Gastroesophageal sphincter (tissue), 4 donors: Measurements from ENCODE around the gene GATAD2A. TPM values are rescaled to one million over a fixed set of nuclear protein-coding genes. Genes with fewer than 3 reads are reported as not detected.

Experiments used
- ATAC-seq: fragments of 150-250 bp; one replicate; pipeline ENCODE4 v1.9.1; 2016; ENCODE audit warnings: mild to moderate bottlenecking, moderate library complexity
- H3K27ac ChIP-seq, 4 donors: fragments of 200-600 bp; sonication (generic) in 3 of 4; 1 replicate in 3 of 4; 2 replicates in 1 of 4; pipeline ENCODE4 v1.5.1; 2016 to 2019
- H3K27me3 ChIP-seq: fragments of 200-600 bp; sonication (generic); one replicate; pipeline ENCODE4 v1.5.1; 2019
- H3K36me3 ChIP-seq, 2 donors: fragments of 200-600 bp; sonication (generic); one replicate each; pipeline ENCODE4 v1.5.1; 2019; ENCODE audit warnings: control low read depth in 1 of 2
- H3K4me1 ChIP-seq, 3 donors: fragments of 200-600 bp; sonication (generic); 1 replicate in 2 of 3; 2 replicates in 1 of 3; pipeline ENCODE4 v1.5.1; 2016 to 2019; ENCODE audit warnings: control low read depth in 2 of 3
- H3K4me3 ChIP-seq, 2 donors: fragments of 200-600 bp; sonication (generic); one replicate each; pipeline ENCODE4 v1.5.1; 2019; ENCODE audit warnings: mild to moderate bottlenecking in 1 of 2, moderate library complexity in 1 of 2
- H3K9me3 ChIP-seq, 3 donors: fragments of 200-600 bp; sonication (generic); one replicate each; pipeline ENCODE4 v1.5.1; 2017 to 2019; ENCODE audit warnings: control low read depth in 2 of 3
- CTCF ChIP-seq, 4 experiments: fragments of 200-600 bp in 2 of 4; fragments of 450-650 bp in 2 of 4; sonication (generic) in 1 of 4; IDR thresholded peaks; one replicate each; pipeline ENCODE4 v1.5.1; 2017 to 2019; ENCODE audit warnings: antibody characterized with exemption in 4 of 4, mild to moderate bottlenecking in 2 of 4, moderate library complexity in 2 of 4
- EP300 ChIP-seq: sonication (generic); formaldehyde crosslinking; IDR thresholded peaks from one replicate; pipeline ENCODE4 v1.6.1; 2017; ENCODE audit warnings: antibody characterized with exemption, mild to moderate bottlenecking
- POLR2A ChIP-seq, 2 donors: fragments of 450-650 bp; IDR thresholded peaks; one replicate each; pipeline ENCODE4 v1.6.1; 2017; ENCODE audit warnings: antibody characterized with exemption in 2 of 2, mild to moderate bottlenecking in 2 of 2, moderate library complexity in 1 of 2
- POLR2AphosphoS5 ChIP-seq: sonication (generic); formaldehyde crosslinking; IDR thresholded peaks from one replicate; pipeline ENCODE4 v1.6.1; 2017; ENCODE audit warnings: antibody characterized with exemption
- WGBS, 2 donors: methylation state at CpG; one replicate each; pipeline ENCODE4 v1.1.5; 2018; ENCODE audit warnings: low coverage in 1 of 2; 5-methylcytosine and 5-hydroxymethylcytosine counted together
- total RNA-seq, 4 donors: library from RNA; depleted of rRNA; stranded (reverse); fragments of >200 nt; gene quantifications; one replicate each; pipeline ENCODE4 v1.1.0, GENCODE V29; 2016

Gene GATAD2A
- total RNA-seq, 4 donors from 2014 or later = 30.9 to 69.0 (median 36.6) TPM

DNA sequence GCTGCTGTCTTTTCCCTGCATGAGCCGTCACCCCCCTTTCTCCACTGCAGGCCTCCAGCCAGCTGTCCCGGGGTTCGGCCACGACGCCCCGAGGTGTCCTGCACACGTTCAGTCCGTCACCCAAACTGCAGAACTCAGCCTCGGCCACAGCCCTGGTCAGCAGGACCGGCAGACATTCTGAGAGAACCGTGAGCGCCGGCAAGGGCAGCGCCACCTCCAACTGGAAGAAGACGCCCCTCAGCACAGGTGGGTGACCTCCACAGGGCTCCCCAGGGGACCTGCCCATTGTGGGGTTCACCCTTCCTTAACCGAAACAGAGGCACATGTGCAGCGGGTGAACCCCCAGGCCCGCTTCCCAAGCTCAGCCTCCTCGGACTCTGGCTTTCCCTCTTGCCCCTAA, 96.8 kb downstream of the GATAD2A start:
- 95% methylated on average over 4 of the region's 19 CpGs; no CpG with 5 or more reads in 1 of the 2 donors for WGBS, 2 donors
- no peaks in the 10 kb centered on the region for H3K4me1 ChIP-seq
- no peak overlapping the region for H3K27ac ChIP-seq
- TF ChIP-seq CTCF (IDR thresholded peaks at IDR 0.05) = no peak
- H3K36me3 ChIP-seq = peaks cover 0 to 100% of the 10 kb centered on the region in 2 donors
- H3K27me3 ChIP-seq = no peaks in the 10 kb centered on the region
- ATAC-seq = no peak
- H3K4me3 ChIP-seq = no peak overlapping the region
- H3K9me3 ChIP-seq = no peaks in the 10 kb centered on the region

DNA sequence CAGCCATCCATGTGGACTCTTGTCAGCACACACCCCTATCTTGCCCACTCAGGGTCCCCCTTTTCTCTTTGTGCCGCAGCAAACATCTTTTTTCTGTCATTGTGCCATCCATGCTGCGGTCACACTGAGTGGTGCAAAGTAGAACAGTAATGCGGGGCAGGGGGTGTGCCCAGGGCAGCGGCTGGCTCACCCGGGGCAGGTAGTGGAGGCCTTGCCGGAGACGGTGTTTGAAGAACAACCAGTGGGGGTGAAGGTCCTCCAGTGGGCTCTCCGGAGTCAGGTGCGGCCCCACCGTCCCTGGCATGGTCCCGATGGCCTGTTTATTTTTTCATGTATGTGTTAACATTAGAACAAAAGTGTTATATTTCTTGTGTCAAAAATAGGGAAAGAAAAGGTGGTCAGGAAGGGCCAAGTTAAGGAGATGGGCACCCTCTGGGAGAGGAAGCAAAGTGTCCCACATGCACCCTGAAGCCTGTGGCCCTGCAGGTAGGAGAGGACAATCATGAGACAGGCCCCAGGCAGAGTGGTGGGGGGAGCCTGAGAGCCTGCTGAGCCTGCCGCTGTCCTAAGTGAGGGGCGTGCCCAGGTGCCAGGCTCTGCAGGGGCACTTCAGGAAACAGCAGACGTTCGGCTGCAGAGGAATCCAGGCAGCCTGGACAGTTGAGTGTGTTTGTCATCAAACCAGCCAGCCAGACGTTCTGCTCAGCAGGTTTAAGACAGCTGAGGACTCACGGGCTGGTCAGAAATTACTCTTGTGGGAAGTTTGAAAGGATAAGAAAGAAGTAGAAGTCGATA, 97.5 kb downstream of the GATAD2A start:
- TF ChIP-seq POLR2A (IDR thresholded peaks at IDR 0.05) = no peak
- no peak for TF ChIP-seq POLR2AphosphoS5
- TF ChIP-seq EP300 = no peak
- TF ChIP-seq CTCF (IDR thresholded peaks at IDR 0.05) = no peak
- no peak overlapping the region for H3K4me3 ChIP-seq
- H3K4me1 ChIP-seq = no peaks in the 10 kb centered on the region
- H3K9me3 ChIP-seq = no peaks in the 10 kb centered on the region
- H3K27ac ChIP-seq = no peak overlapping the region
- H3K27me3 ChIP-seq = no peaks in the 10 kb centered on the region
- WGBS, 2 donors = 64 to 82% methylated on average over 3 to 12 of the region's 18 CpGs
- no peak for ATAC-seq
- peaks cover 0 to 100% of the 10 kb centered on the region in 2 donors for H3K36me3 ChIP-seq

- H3K9me3 ChIP-seq = no peaks in the 10 kb centered on the region
- peaks cover 0 to 82% of the 10 kb centered on the region in 2 donors for H3K36me3 ChIP-seq
- ATAC-seq = no peak
- H3K27ac ChIP-seq = no peak overlapping the region
- H3K4me3 ChIP-seq = no peak overlapping the region
- no peaks in the 10 kb centered on the region for H3K4me1 ChIP-seq
- WGBS, 2 donors = 90 to 100% methylated on average over 3 of the region's 23 CpGs
- no peaks in the 10 kb centered on the region for H3K27me3 ChIP-seq
- TF ChIP-seq EP300 (no peak), CTCF (IDR thresholded peaks at IDR 0.05) (no peak), POLR2A (IDR thresholded peaks at IDR 0.05) (no peak), POLR2AphosphoS5 (no peak)
Measured at GRCh38 chr19:19504754-19505668, 99.5 kb downstream of the GATAD2A start.

- no peaks in the 10 kb centered on the region for H3K4me1 ChIP-seq
- H3K36me3 ChIP-seq = peaks cover 0 to 74% of the 10 kb centered on the region in 2 donors
- 81 to 88% methylated on average over 5 to 9 of the region's 27 CpGs for WGBS, 2 donors
- no peak for ATAC-seq
- no peak overlapping the region for H3K27ac ChIP-seq
- no peaks in the 10 kb centered on the region for H3K9me3 ChIP-seq
- TF ChIP-seq CTCF (IDR thresholded peaks at IDR 0.05) (no peak), POLR2A (IDR thresholded peaks at IDR 0.05) (no peak), EP300 (no peak), POLR2AphosphoS5 (no peak)
- no peak overlapping the region for H3K4me3 ChIP-seq
- no peaks in the 10 kb centered on the region for H3K27me3 ChIP-seq
Measured at GRCh38 chr19:19505669-19506326, 100.3 kb downstream of the GATAD2A start.
